Activated naive CD4-positive, alpha-beta T cell treated with anti-CD3 and anti-CD28 coated beads for 36 hours (primary cell): Measurements from ENCODE around the gene MAGEE1. TPM values are rescaled to one million over a fixed set of nuclear protein-coding genes. Genes with fewer than 3 reads are reported as not detected.

Experiments
- CTCF ChIA-PET: fragments of 350-600 bp; sonication (Branson Sonifier 250); formaldehyde crosslinking; loops from one replicate; lab custom pipeline; 2021; ENCODE audit warnings: antibody characterized with exemption; lab: Charles Lee
- DNase-seq: peaks from one replicate; pipeline ENCODE4 v3.0.0-alpha.2; 2020
- H3K27ac Mint-ChIP-seq: one replicate; pipeline ENCODE4 v1.8.0; 2021; ENCODE audit warnings: mild to moderate bottlenecking, mixed read lengths
- H3K27me3 Mint-ChIP-seq: one replicate; pipeline ENCODE4 v1.8.0; 2021; ENCODE audit warnings: low read depth, mixed read lengths
- H3K36me3 Mint-ChIP-seq: one replicate; pipeline ENCODE4 v1.8.0; 2021; ENCODE audit warnings: low read depth, mixed read lengths
- H3K4me1 Mint-ChIP-seq: one replicate; pipeline ENCODE4 v1.8.0; 2021; ENCODE audit warnings: low read depth, mixed read lengths
- H3K4me3 Mint-ChIP-seq: one replicate; pipeline ENCODE4 v1.8.0; 2021; ENCODE audit warnings: mild to moderate bottlenecking, moderate library complexity, mixed read lengths
- H3K9me3 Mint-ChIP-seq: one replicate; pipeline ENCODE4 v1.8.0; 2021; ENCODE audit warnings: mixed read lengths
- intact Hi-C: fragments of 100-400 bp; cut with micrococcal nuclease; formaldehyde crosslinking; loops from one replicate; pipeline ENCODE4 v1.15.1; 2023
- total RNA-seq, 2 experiments: library from RNA; stranded (reverse); gene quantifications; one replicate each; pipeline ENCODE4 v1.2.3, GENCODE V29; 2021

MAGEE1 gene
- total RNA-seq, 2 experiments from 2014 or later = 3.0 to 3.1 TPM

DNA sequence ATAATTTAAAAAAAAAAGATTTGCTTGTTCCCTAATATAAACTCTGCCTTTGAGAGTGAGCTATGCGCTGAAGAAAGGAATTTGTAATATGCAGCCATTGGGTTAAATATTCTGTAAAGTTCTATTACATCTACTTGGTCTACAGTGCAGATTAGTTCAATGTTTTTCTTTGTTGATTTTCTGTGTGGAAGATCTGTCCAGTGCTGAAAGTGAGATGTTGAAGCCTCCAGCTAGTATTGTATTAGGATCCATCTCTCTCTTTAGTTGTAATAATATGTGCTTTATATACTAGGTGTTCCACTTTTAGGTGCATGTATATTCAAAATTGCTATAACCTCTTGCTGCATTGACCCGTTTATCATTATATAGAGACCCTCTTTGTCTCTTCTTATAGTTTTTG, 49.8 kb downstream of the MAGEE1 start:
- Mint-ChIP-seq H3K4me1 (no peaks in the 10 kb centered on the region), H3K36me3 (peaks cover 3% of the 10 kb centered on the region), H3K27me3 (no peaks in the 10 kb centered on the region), H3K9me3 (peaks cover 23% of the 10 kb centered on the region), H3K4me3 (no peak overlapping the region), H3K27ac (no peak overlapping the region)
- CTCF ChIA-PET = no interaction called here
- intact Hi-C loops = no loop called here
- no peak for DNase-seq
